H9 (cell line): ENCODE measurements around the gene LPAR2. TPM values are rescaled to one million over a fixed set of nuclear protein-coding genes. Genes with fewer than 3 reads are reported as not detected.

Source experiments
- DNase-seq: peaks from one replicate; pipeline ENCODE4 v3.0.0-alpha.2; 2017
- H2AFZ ChIP-seq: one replicate; pipeline ENCODE4 v1.6.1; 2013; ENCODE audit warnings: mild to moderate bottlenecking, low read length, control low read depth, moderate library complexity
- H2AK5ac ChIP-seq: 2 replicates; pipeline ENCODE4 v1.6.1; 2013; ENCODE audit warnings: low read length, control low read depth, mixed read lengths; ENCODE audit not compliant: insufficient read length
- H2BK120ac ChIP-seq: one replicate; pipeline ENCODE4 v1.6.1; 2013; ENCODE audit warnings: low read depth, mild to moderate bottlenecking, low read length, control low read depth, inconsistent platforms; ENCODE audit not compliant: poor library complexity, severe bottlenecking
- H2BK12ac ChIP-seq: 2 replicates; pipeline ENCODE4 v1.6.1; 2013; ENCODE audit warnings: low read length, control low read depth, mixed read lengths, low read depth; ENCODE audit not compliant: insufficient read length
- H2BK15ac ChIP-seq: 2 replicates; pipeline ENCODE4 v1.6.1; 2013; ENCODE audit warnings: low read depth, low read length, control low read depth
- H2BK20ac ChIP-seq: one replicate; pipeline ENCODE4 v1.6.1; 2013; ENCODE audit warnings: low read depth, mild to moderate bottlenecking, low read length, control low read depth, inconsistent platforms; ENCODE audit not compliant: poor library complexity, severe bottlenecking
- H2BK5ac ChIP-seq: 2 replicates; pipeline ENCODE4 v1.6.1; 2013; ENCODE audit warnings: low read length, control low read depth, mixed read lengths; ENCODE audit not compliant: insufficient read length
- H3K14ac ChIP-seq: 2 replicates; pipeline ENCODE4 v1.6.1; 2013; ENCODE audit warnings: low read length, control low read depth; ENCODE audit not compliant: insufficient read depth
- H3K18ac ChIP-seq: 2 replicates; pipeline ENCODE4 v1.6.1; 2013; ENCODE audit warnings: low read depth, mild to moderate bottlenecking, mixed read lengths, low read length, control low read depth; ENCODE audit not compliant: insufficient read length
- H3K23ac ChIP-seq: 2 replicates; pipeline ENCODE4 v1.6.1; 2013; ENCODE audit warnings: low read length, control low read depth, mixed read lengths, low read depth; ENCODE audit not compliant: insufficient read length
- H3K23me2 ChIP-seq: 2 replicates; pipeline ENCODE4 v1.6.1; 2013; ENCODE audit warnings: low read depth, mild to moderate bottlenecking, mixed read lengths, low read length, control low read depth; ENCODE audit not compliant: insufficient read length, poor library complexity, severe bottlenecking
- H3K27ac ChIP-seq: 2 replicates; pipeline ENCODE4 v1.5.1; 2013; ENCODE audit warnings: low read length, control low read depth, mixed read lengths, low read depth; ENCODE audit not compliant: insufficient read length
- H3K27me3 ChIP-seq: 2 replicates; pipeline ENCODE4 v1.6.1; 2013; ENCODE audit warnings: low read length, control low read depth, inconsistent platforms; ENCODE audit not compliant: insufficient read depth
- H3K4ac ChIP-seq: 2 replicates; pipeline ENCODE4 v1.6.1; 2013; ENCODE audit warnings: low read depth, mild to moderate bottlenecking, control low read depth, inconsistent platforms, low read length, moderate library complexity
- H3K4me1 ChIP-seq: 2 replicates; pipeline ENCODE4 v1.6.1; 2013; ENCODE audit warnings: low read length, control low read depth, inconsistent platforms; ENCODE audit not compliant: insufficient read depth
- H3K4me2 ChIP-seq: 2 replicates; pipeline ENCODE4 v1.6.1; 2013; ENCODE audit warnings: low read length, control low read depth, mixed read lengths; ENCODE audit not compliant: insufficient read length, insufficient read depth
- H3K56ac ChIP-seq: 2 replicates; pipeline ENCODE4 v1.6.1; 2013; ENCODE audit warnings: low read depth, mild to moderate bottlenecking, mixed read lengths, low read length, control low read depth; ENCODE audit not compliant: insufficient read length
- H3K79me1 ChIP-seq: 2 replicates; pipeline ENCODE4 v1.6.1; 2013; ENCODE audit warnings: low read depth, mild to moderate bottlenecking, moderate library complexity, low read length, control low read depth, inconsistent platforms; ENCODE audit not compliant: insufficient read depth, poor library complexity, severe bottlenecking
- H3K79me2 ChIP-seq: 2 replicates; pipeline ENCODE4 v1.6.1; 2013; ENCODE audit warnings: low read length, control low read depth, inconsistent platforms; ENCODE audit not compliant: insufficient read depth
- H3K9ac ChIP-seq: 2 replicates; pipeline ENCODE4 v1.6.1; 2013; ENCODE audit warnings: low read length, control low read depth, mixed read lengths; ENCODE audit not compliant: insufficient read length; ENCODE audit errors: extremely low read depth
- H3K9me3 ChIP-seq: one replicate; pipeline ENCODE4 v1.6.1; 2013; ENCODE audit warnings: low read depth, low read length, inconsistent platforms; ENCODE audit not compliant: control insufficient read depth
- H3T11ph ChIP-seq: one replicate; pipeline ENCODE4 v1.6.1; 2013; ENCODE audit warnings: mild to moderate bottlenecking, low read length, control low read depth, inconsistent platforms
- H4K20me1 ChIP-seq: one replicate; pipeline ENCODE4 v1.6.1; 2013; ENCODE audit not compliant: control insufficient read depth, insufficient read length, insufficient read depth
- H4K5ac ChIP-seq: 2 replicates; pipeline ENCODE4 v1.6.1; 2013; ENCODE audit warnings: low read depth, mild to moderate bottlenecking, mixed read lengths, low read length, control low read depth; ENCODE audit not compliant: insufficient read length
- H4K8ac ChIP-seq: replicated peaks from 2 replicates; pipeline ENCODE4 v1.6.1; 2013; ENCODE audit warnings: low read length, control low read depth, mixed read lengths, low read depth; ENCODE audit not compliant: insufficient read length
- H4K91ac ChIP-seq: 2 replicates; pipeline ENCODE4 v1.6.1; 2013; ENCODE audit warnings: low read depth, mild to moderate bottlenecking, moderate library complexity, mixed read lengths, low read length, control low read depth; ENCODE audit not compliant: insufficient read length
- H3K27ac Mint-ChIP-seq, 3 experiments: 2 replicates in 2 of 3; 3 replicates in 1 of 3; pipeline ENCODE4 v1.8.0; 2020 to 2021; ENCODE audit warnings: mixed read lengths in 3 of 3, mild to moderate bottlenecking in 1 of 3, moderate library complexity in 1 of 3
- H3K27me3 Mint-ChIP-seq: 2 replicates; pipeline ENCODE4 v1.8.0; 2021; ENCODE audit warnings: low read depth, mild to moderate bottlenecking, moderate library complexity, mixed read lengths
- H3K36me3 Mint-ChIP-seq, 3 experiments: 2 replicates in 2 of 3; 3 replicates in 1 of 3; pipeline ENCODE4 v1.8.0; 2020 to 2021; ENCODE audit warnings: low read depth in 3 of 3, mixed read lengths in 3 of 3; ENCODE audit not compliant: insufficient read depth in 1 of 3
- H3K4me1 Mint-ChIP-seq, 2 experiments: 2 replicates each; pipeline ENCODE4 v1.8.0; 2020; ENCODE audit warnings: mixed read lengths in 2 of 2
- H3K4me3 Mint-ChIP-seq, 2 experiments: 2 replicates in 1 of 2; 3 replicates in 1 of 2; pipeline ENCODE4 v1.8.0; 2020 to 2021; ENCODE audit warnings: mild to moderate bottlenecking in 2 of 2, mixed read lengths in 2 of 2, moderate library complexity in 1 of 2
- H3K9me3 Mint-ChIP-seq, 2 experiments: 2 replicates in 1 of 2; 3 replicates in 1 of 2; pipeline ENCODE4 v1.8.0; 2020; ENCODE audit warnings: mild to moderate bottlenecking in 2 of 2, mixed read lengths in 2 of 2, moderate library complexity in 1 of 2
- CTCF ChIP-seq: fragments of 200-600 bp; sonication (generic); conservative IDR thresholded peaks from 3 replicates; pipeline ENCODE4 v1.8.0; 2021; ENCODE audit warnings: antibody characterized with exemption, mild to moderate bottlenecking
- WGBS: extraction: QIAGEN DNeasy Blood & Tissue Kit; methylation state at CpG from one replicate; pipeline ENCODE4 v1.1.7; 2013; ENCODE audit warnings: missing lambda C conversion rate, low lambda C conversion rate, mixed read lengths; ENCODE audit not compliant: insufficient read length; ENCODE audit errors: extremely low coverage; 5-methylcytosine and 5-hydroxymethylcytosine counted together
- total RNA-seq: library from RNA; stranded (reverse); gene quantifications from 2 replicates; pipeline ENCODE4 v1.2.1, GENCODE V29; 2021

Gene LPAR2
- total RNA-seq, 1 experiment from 2014 or later, result 51.8 TPM

- no peak overlapping the region for H3K14ac ChIP-seq
- H3T11ph ChIP-seq, result no peak overlapping the region
- no peaks in the 10 kb centered on the region for H4K20me1 ChIP-seq
- H3K4me2 ChIP-seq, result no peak overlapping the region
- Mint-ChIP-seq H3K4me1 (no peaks in the 10 kb centered on the region), H3K4me3 (no peak overlapping the region), H3K27ac (no peak overlapping the region), H3K36me3 (peaks cover 41 to 93% (median 86%) of the 10 kb centered on the region in 3 experiments), H3K9me3 (no peaks in the 10 kb centered on the region), H3K27me3 (no peaks in the 10 kb centered on the region; the same call in 1 of the 2 replicates)
- no peak for DNase-seq
- H3K79me1 ChIP-seq, result no peaks in the 10 kb centered on the region
- H3K9me3 ChIP-seq, result no peaks in the 10 kb centered on the region
- H3K79me2 ChIP-seq, result no peaks in the 10 kb centered on the region
- H3K18ac ChIP-seq, result no peak overlapping the region
- H4K5ac ChIP-seq, result no peak overlapping the region
- no peak overlapping the region for H2AK5ac ChIP-seq
- no peak overlapping the region for H3K9ac ChIP-seq
- no peak overlapping the region for H3K4ac ChIP-seq
- H3K4me1 ChIP-seq, result no peaks in the 10 kb centered on the region
- no peak for TF ChIP-seq CTCF
- H2BK12ac ChIP-seq, result no peak overlapping the region
- H2AFZ ChIP-seq, result no peak overlapping the region
- no peak overlapping the region for H2BK120ac ChIP-seq
- no CpG with 5 or more reads among the region's 15 CpGs for WGBS
- H2BK20ac ChIP-seq, result no peak overlapping the region
- no peak overlapping the region for H4K91ac ChIP-seq
- no peak overlapping the region for H3K27ac ChIP-seq
- H3K56ac ChIP-seq, result no peak overlapping the region
- no peaks in the 10 kb centered on the region for H3K23me2 ChIP-seq
- H4K8ac ChIP-seq, result no peak overlapping the region
- no peak overlapping the region for H2BK5ac ChIP-seq
- no peak overlapping the region for H2BK15ac ChIP-seq
- H3K27me3 ChIP-seq, result no peaks in the 10 kb centered on the region
- no peak overlapping the region for H3K23ac ChIP-seq
Measured at GRCh38 chr19:19654441-19654840, 26.4 kb upstream of the LPAR2 start.
